ENCODE results near the gene TUT4.

Gene TUT4

DNA sequence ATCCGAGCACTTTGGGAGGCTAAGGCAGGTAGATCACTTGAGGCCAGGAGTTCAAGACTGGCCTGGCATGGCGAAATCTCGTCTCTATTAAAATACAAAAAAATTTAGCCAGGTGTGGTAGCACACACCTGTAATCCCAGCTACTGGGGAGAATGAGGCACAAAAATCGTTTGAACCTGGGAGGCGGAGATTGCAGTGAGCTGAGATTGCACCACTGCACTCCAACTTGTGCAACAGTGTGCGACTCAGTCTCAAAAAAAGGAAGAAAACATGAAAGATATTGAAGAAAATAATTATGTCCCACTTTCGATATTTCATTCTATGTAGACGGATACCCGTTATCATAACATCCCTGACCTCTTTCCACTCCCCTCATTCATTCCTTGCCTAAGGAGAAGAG lies 19.2 kb downstream of the TUT4 start:
- DNase-seq (ENCODE audit: low read depth in 2 of 2) = no peak

DNA sequence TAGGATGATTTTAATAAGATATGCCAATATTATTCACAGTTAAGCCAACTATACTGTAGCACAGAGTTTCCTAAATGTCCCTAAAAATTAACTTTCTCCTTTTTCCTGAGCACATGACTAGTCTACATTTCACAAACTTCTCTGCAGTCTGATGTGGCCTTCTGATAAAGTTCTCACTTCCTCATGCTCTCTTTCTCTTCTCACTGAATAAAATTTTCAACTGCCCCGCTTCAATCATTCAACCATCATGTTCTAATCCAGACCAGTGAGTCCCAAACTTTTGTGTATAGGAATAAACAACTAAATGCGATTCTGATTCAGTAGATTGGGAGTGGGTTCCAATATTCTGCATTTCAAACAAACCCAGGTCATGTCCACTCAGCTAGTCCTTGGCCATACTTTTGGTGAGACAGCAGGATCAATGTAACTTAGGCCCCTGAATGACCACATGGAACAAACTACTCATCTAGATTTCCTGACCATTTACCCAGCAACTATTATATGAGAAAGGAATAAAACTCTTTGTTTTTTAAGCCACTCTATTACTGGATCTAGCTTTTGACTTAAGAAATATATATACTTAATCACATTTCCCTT lies 20.1 kb downstream of the TUT4 start:
- DNase-seq (ENCODE audit: low read depth in 2 of 2) = no peak

DNA sequence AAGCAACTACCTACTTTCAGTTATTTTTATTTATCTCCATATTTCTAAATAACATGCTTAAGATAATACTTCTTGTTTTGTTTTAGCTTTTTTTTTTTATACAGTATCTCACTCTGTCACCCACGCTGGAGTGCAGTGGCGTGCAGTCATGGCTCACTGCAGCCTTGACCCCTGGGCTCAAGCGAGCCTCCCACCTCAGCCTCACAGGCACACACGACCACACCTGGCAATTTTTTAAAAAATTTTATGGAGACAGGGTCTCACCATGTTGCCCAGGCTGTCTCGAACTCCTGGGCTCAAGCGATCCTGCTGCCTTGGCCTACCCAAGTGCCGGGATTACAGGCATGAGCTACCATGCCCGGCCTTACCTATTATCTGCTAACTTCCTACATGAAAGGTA lies 20.6 kb downstream of the TUT4 start:
- DNase-seq (ENCODE audit: low read depth in 2 of 2) = no peak

DNA sequence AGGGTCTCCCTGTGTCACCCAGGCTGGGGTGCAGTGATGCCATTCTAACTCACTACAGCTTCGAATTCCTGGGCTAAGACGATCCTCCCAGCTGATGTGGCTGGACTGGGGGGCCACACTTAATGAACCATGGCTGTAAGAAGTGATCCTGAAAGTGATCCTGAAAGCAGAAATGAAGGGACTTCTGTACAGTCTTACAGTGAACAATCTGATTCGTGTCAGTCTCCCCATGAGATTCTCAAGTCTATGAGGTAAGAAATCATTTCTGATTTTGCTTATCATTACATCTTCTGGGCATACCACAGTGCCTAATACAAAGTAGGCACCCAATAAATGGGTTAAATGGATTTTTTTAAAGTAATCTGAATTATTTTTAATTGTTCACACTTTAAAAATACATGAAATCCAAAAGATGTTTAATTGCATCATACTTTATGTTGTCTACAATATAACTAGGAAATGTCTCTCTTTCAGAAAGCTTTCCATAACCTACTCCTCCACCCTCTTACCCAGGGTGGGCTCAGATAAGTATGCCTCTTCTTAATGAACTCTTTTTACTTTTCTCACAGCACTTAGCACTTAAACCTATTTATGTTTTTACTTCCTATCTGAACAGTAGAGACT lies 21.5 kb downstream of the TUT4 start:
- DNase-seq (ENCODE audit: low read depth in 2 of 2) = no peak

DNA sequence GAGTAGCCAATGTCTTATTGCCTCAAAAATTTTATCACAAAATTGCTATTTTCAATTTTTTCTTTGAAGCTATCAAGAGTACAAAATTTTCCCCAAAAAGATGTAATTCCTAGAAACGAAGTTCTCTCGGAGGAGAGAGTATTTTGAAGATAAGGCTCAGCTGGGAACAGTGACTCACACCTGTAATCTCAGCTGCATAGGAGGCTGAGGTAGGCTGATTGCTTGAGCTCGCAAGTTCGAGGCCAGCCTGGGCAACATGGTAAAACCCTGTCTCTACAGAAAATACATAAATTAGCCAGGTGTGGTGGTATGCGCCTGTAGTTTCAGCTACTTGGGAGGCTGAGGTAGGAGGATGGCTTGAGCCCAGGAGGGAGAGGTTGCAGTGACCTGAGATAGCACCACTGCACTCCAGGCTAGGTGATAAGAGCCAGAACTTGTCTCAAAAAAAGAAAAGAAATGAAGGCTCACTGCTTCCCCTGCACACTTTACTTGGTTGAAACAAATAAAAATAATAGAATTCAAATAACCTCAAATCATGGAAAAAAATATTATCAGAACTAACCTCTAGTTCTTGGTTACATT lies 22.2 kb downstream of the TUT4 start:
- no peak for DNase-seq (ENCODE audit: low read depth in 2 of 2)

DNA sequence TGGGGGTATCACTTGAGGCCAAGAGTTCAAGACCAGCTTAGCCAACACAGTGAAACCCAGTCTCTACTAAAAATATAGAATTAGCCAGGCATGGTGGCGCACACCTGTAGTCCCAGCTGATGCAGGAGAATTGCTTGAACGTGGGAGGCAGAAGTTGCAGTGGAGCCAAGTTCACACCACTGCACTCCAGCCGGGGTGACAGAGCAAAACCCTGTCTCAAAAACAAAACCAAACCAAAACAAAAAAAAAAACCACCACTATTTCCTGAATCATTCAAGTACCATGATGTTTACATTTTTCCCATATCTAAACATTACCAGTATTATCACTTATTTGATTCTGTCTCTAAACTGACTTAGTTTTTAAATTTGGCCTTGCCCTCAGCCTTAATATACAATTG lies 29.5 kb downstream of the TUT4 start:
- DNase-seq (ENCODE audit: low read depth in 2 of 2) = no peak

DNA sequence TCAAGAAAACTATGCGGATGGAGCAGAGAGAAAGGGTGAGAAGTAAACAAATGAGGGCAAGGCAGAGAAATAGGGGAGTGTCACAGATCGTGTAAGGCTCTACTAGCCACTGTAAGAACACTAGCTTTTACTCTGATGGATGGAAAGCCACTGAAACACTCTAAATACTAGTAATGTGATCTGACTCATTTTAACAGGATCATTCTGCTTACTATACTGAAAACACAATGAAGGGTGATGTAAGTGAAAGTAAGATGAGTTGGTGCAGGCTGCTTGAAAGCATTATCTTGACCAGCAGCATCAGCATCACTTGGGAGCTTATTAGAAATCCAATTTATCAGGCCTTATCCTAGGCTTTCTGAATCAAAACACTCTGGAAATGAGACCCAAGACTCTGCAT lies 32.7 kb downstream of the TUT4 start:
- no peak for DNase-seq (ENCODE audit: low read depth in 2 of 2)

DNA sequence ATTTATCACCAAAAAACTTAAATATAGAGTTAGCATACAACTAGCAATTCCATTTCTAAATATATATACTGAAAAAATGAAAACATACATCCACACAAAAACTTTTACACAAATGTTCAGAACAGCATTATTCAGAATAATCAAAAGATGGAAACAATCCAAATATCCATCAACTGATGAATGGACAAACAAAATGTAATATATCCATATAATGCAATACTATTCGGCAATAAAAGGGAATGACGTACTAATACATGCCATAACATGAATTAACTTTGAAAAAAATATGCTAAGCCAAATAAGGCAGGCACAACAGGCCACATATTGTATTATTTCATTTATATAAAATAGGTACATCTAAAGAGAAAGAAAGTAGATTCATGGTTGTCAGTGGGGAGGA lies 33.9 kb downstream of the TUT4 start:
- no peak for DNase-seq (ENCODE audit: low read depth in 2 of 2)

DNA sequence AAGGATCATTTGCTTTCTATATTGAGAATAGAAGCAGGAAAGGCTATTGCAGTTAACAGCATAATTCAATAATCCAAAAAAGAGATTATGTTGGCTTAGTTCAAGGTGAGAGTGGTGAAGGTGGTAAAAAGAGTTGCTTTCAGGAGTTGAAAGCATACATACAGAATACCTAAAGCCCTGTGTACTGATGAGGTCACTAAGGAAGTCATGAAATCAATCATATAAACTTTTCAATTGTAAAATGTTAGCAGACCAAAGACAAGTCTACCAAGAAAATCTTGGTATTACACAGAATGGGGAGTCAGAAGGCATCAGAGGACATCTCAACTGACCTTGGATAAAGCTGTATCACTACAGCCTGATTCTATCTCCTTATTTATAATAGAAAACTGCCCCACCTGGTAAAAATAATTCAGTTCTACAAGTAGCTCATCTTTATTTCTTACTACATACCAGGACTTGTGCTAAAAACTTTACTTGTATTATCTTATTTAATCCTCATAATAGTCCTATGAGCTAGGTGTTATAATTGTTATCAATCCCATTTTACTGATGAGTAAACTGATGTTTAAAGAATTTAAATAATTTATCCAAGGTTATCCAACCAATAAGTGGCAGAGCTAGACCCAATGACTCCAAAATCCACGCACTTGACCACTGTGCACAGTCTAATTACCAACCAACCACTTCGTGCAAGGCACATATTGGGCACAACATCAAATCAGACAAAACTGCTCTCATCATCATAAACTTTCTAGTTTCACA lies 40.9 kb downstream of the TUT4 start:
- DNase-seq (ENCODE audit: low read depth in 2 of 2) = no peak

DNA sequence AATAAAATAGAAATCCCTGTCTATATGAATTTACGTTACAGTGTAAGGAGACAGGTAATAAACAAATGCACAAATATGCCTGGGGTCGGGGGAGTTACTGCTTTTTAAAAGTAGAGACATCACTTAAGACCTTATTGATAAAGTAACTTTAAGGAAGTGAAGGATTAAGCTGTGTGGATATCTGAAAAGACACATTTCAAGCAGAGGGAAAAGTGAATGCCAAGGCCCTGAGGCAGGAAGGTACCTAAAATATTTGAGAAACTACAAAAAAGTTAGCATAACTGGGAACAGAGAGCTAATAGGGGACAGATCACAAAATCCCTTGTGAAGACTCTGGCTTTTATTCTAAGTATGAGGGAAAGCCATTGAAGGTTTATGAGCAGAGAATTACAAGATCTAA lies 41.5 kb downstream of the TUT4 start:
- no peak for DNase-seq (ENCODE audit: low read depth in 2 of 2)

DNA sequence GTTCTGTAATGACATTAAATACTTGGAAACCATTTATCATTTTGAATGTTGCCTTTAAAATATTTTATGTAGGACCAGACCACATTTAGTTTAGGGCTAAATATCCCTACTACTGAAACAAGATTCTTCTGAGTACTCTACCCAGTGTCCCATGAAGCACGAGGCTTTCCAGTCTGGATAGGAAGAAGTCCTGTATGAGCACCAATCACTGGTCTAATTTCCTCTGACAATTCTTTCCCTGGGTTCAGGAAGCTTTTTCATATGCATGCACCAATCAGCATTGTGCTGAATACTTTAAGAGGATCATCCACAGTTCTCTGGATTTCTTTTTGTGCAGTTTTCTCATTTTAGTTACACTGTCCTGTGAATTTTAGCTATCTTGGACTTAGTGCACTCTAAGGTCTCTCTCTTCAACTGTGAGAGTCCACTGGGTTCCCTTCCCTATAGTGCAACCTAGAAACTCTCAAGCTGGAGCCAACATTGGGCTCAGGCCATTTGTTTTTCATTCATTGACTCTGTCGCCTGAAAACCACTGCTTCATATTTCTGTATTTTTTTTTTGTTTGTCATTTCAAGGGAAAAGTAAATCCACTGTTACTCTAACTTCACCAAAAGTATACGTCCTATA lies 45.9 kb downstream of the TUT4 start:
- no peak for DNase-seq (ENCODE audit: low read depth in 2 of 2)

DNA sequence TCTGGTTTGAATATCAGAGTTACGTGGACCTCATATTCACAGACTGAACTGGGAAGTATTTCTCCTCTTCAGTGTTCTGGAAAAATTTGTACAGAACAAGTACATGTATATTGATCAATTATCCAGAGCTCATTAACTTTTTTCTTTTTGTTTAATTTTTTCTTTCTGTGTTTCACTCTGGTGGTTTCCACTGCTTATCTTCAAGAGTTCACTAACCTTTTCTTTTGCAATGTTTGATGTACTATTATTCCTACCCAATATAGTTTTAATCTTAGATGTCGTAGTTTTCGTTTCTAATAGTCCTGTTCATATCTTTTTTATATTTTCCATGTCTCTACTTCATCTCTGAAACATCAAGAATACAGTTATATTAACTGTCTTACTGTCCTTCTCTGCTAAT lies 46.5 kb downstream of the TUT4 start:
- no peak for DNase-seq (ENCODE audit: low read depth in 2 of 2)

DNA sequence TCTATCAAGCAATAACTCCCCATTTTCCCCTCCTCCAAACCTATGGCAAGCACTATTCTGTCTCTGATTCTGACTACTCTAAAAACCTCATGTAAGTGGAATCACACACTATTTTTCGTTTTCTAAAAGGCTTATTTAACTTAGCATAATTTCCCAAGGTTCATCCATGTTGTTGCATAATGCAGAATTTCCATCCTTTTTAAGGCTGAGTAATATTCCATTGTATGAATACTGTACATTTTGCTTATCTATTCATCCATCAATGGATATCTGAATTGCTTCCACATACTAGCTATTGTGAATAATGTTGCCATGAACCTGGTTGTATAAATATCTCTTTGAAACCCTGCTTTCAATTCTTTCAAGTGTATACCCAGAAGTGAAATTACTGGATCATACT lies 48.2 kb downstream of the TUT4 start:
- no peak for DNase-seq (ENCODE audit: low read depth in 2 of 2)

DNA sequence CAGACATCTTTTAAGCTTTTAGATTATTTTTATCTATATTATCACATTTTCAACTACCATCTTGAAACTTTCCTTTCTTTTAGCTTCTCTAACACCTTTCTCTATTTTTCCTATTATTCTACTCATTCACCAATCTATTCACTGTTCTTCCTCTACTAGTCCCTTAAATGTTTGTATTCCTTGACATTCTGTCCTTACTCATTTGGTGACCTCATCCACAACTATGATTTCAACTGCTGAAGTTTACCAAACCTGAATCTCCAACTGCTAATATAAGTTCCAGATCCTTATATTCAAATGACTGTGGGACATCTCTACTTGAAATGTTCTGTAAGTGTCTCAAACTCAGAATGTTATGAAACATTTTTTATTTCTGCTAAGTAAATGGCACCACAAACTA lies 49.2 kb downstream of the TUT4 start:
- DNase-seq (ENCODE audit: low read depth in 2 of 2) = no peak

DNA sequence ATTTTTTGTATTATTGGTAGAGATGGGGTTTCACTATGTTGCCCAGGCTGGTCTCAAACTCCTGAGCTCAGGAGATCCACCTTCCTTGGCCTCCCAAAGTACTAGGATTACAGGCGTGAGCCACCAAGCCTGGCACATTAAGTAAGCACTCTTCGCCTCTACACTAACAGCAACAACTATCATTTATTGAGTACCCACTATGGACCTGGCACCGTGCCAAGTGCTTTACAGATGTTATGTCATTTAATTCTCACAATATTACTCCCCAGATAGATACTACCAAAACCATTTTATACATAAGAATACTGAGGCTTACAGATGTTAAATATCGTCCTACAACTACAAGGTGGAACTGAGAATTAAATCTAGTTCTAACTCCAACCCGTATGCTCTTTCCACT lies 50.1 kb downstream of the TUT4 start:
- no peak for DNase-seq (ENCODE audit: low read depth in 2 of 2)

DNA sequence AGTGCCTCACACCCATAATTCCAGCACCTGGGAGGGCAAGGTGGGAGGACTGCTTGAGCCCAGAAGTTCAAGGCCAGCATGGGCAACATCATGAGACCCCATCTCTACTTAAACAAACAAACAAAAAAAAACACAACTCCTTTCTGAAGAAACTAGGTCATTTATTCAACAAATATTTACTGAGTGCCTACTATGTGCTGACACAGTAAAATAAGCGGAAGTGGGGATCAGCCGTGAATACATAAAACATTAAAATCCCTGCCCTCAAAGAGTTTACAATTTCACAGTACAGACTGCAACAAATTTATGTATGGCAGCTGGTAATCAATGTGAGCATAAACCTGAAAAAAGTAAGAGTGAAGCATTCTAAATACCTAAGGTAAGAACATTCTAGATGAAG lies 65.3 kb downstream of the TUT4 start:
- DNase-seq (ENCODE audit: low read depth in 2 of 2) = no peak

DNA sequence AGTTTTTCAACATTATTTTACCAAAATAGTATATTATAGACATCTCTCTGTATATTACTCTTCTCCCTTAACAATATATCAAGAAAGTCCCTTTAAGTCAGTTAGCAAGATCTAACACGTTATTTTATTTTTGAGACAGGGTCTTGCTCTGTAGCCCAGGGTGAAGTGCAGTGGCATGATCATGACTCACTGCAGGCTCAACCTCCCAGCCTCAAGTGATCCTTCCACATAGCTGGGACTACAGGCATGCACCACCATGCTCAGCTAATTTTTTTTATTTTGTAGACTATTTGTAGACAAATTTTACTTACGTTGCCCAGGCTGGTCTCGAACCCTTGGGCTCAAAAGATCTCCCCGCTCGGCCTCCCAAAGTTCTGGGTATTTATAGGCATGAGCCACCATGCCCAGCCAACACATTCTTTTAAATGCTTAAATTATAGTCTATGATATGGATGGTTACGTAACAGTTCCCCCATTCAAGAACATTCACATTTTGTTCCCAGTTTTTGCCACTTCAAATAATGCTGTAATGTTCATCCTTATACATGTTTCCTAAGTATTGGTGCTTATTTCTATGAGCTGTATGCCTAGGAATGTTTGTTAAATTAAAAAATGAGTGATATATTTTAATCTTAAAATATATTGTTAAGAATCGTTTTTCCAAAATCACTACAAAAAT lies 70.4 kb downstream of the TUT4 start:
- DNase-seq (ENCODE audit: low read depth in 2 of 2) = no peak

DNA sequence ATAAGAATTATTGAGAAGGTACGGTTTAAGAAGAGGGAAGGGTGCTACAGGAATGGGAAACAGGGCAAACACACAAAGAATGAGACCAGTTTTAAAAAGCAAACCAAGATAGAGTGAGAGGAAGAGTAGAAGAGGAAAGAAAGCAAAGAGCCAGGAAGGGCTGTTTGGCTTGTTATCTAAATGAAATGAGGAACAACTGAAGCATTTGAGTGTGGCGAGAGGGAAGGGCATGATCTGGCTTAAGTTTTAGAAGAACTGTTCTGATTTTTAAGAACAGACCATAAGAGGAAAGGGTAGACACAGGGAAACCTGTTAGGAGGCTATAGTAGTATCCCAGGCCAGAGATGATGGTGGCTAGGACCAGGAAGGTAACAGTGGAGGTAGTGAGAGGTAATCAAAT lies 73.8 kb downstream of the TUT4 start:
- DNase-seq (ENCODE audit: low read depth in 2 of 2) = no peak

DNA sequence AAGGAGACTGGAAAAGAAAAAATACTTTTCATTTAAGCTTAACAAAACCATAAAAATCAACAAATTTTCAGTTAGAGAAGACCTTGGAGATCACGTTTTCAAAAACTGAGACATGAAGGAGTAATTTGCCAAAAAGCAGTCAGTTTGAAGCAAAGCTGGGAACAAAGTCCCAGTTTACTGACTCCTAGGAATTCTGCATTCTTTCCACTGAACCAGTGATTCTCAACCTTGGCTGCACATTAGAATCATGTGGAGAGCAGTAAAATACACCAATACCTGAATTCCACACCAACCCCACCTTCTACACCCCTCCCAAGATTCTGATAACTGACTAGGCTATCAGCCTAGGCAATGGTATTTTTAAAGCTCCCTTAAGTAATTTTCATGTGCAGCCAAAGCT lies 75.0 kb downstream of the TUT4 start:
- no peak for DNase-seq (ENCODE audit: low read depth in 2 of 2)

DNA sequence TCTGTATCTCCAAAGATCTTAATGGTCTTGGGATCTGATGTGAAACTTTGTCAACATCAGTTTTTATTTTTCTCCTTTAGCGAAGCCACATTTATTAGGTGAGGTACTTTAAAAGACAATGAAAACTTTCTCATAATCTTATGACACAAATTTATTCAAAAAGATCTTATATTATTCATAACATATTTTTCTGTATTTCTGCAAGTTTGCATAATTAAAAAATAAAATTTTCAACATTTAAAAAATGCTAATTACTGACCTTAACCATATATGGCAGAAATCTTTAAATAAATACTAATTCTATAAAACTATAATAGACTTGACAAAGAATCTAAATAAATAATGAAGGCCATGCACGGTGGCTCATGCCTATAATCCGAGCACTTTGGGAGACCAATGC lies 75.9 kb downstream of the TUT4 start:
- DNase-seq (ENCODE audit: low read depth in 2 of 2) = no peak

DNA sequence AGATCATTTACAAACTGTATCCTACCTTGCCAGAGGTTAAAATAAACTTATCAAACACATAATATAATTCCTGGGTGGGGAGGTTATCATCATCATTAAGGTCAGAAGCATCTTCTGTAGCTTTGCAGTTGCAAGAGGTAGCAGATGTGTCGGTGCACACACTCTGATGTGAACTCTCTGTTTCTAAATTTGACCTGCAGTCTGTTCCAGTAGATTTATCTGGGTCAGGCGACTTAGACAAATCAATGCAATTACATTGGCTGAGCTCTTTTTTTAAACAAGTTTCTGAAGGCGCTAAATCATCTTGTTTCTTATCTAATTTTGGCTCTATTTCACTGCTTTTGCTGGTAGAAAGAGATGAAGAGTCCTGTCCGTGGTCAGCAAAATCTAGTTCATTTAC lies 78.1 kb downstream of the TUT4 start:
- DNase-seq (ENCODE audit: low read depth in 2 of 2) = no peak

DNA sequence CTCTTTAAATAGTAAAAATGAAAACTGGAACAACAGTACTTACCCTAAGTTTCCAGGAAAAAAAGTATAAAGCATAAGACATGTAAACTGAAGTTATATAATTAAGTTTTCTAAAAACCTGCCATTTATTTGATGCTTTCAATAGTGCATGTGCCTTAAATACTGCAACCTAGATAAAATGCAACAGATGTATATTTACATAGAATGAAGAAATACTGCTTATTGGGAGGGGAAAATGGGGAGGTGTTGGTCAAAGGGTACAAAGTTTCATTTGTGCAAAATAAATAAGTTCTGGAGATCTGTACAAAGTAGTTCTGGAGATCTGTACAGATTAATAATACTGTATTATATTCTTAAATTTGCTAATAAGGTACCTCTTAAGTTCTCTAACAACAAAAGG lies 79.9 kb downstream of the TUT4 start:
- DNase-seq (ENCODE audit: low read depth in 2 of 2) = no peak
